AG09309 (cell line): ENCODE data around the gene ZDHHC20.
"Not testable (repeated sequence)": the region's sequence is repeated elsewhere in the genome, so short reads cannot be mapped to it uniquely, and the experiment has no call there.

ENCODE experiments used
- DNase-seq: peaks from one replicate; pipeline ENCODE4 v3.0.0-alpha.2; 2010; ENCODE audit warnings: low read depth
- H3K4me3 ChIP-seq: 2 replicates; pipeline ENCODE4 v1.5.1; 2011; ENCODE audit warnings: mild to moderate bottlenecking, low read depth, low read length, moderate library complexity; ENCODE audit not compliant: control insufficient read depth
- CTCF ChIP-seq: IDR thresholded peaks from 2 replicates; pipeline ENCODE4 v1.5.1; 2011; ENCODE audit warnings: mild to moderate bottlenecking, low read depth, low read length, inconsistent platforms; ENCODE audit not compliant: insufficient read depth, control insufficient read depth; ENCODE audit errors: missing control alignments

Gene ZDHHC20

GRCh38 chr13:21427741-21428140 is 31.4 kb downstream of the ZDHHC20 start:
- no peak for TF ChIP-seq CTCF
- H3K4me3 ChIP-seq, result no peak overlapping the region
- DNase-seq, result no peak

- no peak for DNase-seq
- no peak overlapping the region for H3K4me3 ChIP-seq
- no peak for TF ChIP-seq CTCF
Measured at GRCh38 chr13:21426238-21426637, 32.9 kb downstream of the ZDHHC20 start.

GRCh38 chr13:21420706-21421105 is 38.4 kb downstream of the ZDHHC20 start:
- H3K4me3 ChIP-seq, result no peak overlapping the region
- no peak for TF ChIP-seq CTCF
- no peak for DNase-seq

GRCh38 chr13:21413013-21413412 is 46.1 kb downstream of the ZDHHC20 start:
- TF ChIP-seq CTCF, result no peak
- DNase-seq, result no peak

GRCh38 chr13:21410453-21410852 is 48.6 kb downstream of the ZDHHC20 start:
- DNase-seq, H3K4me3 ChIP-seq: not testable (repeated sequence)

More at GRCh38 chr13:21413013-21413412, 46.1 kb downstream of the ZDHHC20 start:
- no peak overlapping the region for H3K4me3 ChIP-seq

DNA sequence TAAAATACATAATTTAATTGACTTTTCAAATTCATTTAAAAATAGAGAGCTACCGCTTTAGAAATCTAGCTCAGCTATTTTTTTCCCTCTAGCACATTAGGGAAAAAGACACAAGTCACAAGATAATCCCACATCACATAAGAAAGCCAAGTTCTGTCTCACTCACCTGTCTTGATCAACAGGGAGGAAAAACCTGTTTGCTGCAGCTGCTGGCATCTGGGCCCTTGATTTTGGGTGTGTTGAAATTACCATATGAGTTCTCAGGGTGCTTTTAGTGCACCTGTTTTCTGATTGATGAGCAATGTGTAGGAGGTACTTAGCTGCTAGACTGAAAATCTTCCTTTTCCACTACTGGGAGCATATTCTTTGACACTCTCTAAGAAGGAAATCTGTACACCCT is 53.8 kb downstream of the ZDHHC20 start:
- no peak overlapping the region for H3K4me3 ChIP-seq
- no peak for DNase-seq
- TF ChIP-seq CTCF, result no peak

GRCh38 chr13:21402586-21403307 is 56.4 kb downstream of the ZDHHC20 start:
- no peak overlapping the region for H3K4me3 ChIP-seq

More at GRCh38 chr13:21402586-21403307, 56.4 kb downstream of the ZDHHC20 start:
- no peak for TF ChIP-seq CTCF
- no peak for DNase-seq
